ENCODE results near the gene DNMT3L.
"Not testable (repeated sequence)": the region's sequence is repeated elsewhere in the genome, so short reads cannot be mapped to it uniquely, and the experiment has no call there.

DNMT3L gene

GRCh38 chr21:44283211-44283785, 21.6 kb upstream of the DNMT3L start:
- not testable (repeated sequence) for H3K4me3 ChIP-seq, H3K27ac ChIP-seq

GRCh38 chr21:44282370-44282769, 20.7 kb upstream of the DNMT3L start:
- no peak overlapping the region for H3K4me3 ChIP-seq
- H3K27ac ChIP-seq: no peak overlapping the region

DNA sequence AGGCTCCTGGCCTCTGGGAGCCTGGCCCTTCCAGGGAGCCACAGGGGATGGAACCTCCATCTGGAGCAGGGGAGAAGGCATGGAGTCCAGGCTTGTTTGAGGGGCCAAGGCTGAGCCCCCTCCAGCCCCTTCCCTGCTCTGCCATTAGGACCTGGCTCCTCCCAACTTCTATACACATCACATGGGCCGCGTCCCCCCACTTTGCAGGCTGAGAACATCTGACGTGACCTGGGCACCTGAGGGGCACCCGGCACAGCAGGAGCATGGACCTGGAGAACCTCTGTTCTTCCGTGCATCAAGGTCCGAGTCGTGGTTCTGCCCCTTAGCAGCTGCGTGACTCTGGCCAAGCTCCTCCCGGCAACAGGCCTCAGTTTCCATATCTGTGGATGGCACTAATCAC, 20.1 kb upstream of the DNMT3L start:
- no peak overlapping the region for H3K27ac ChIP-seq
- no peak overlapping the region for H3K4me3 ChIP-seq

DNA sequence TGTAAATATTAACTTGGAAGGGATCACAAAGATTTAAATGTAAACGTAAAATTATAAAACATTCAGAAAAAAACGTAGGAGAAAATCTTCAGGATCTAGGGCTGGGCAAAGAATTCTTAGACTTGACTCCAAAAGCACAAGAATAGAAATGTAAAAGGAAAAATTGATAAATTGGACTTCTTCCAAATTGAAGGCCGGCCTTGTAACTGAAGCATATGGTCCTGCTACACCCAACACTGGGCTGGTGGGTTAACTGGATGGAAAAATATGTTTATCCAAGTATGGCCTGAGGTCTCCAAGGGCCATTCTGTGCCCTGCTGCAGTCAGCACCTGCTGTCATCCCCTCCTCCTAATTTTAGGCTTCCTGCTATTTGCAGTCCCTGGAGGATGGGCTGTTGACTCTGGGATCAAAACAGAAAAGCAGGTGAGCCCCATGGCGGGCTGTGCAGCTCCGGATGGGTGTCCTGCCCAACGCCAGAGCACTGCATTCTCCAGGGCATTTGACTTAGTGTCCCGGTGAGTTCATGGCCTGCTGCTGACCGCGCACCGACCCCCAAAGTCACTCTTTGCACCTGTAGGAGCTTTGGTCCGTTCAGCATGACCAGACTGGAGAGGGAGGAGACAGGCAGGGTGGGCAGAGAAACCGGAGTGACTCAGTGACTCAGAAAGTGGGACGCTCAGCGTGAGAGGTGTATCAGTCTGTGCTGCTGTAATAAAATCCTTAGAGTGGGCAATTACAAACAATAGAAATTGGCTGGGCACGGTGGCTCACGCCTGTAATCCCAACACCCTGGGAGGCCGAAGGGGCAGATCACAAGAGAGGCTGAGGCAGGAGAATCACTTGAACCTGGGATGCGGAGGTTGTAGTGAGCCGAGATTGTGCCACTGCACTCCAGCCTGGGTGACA, 17.9 kb upstream of the DNMT3L start:
- Histone ChIP-seq H3K27ac (no peak overlapping the region), H3K4me3 (no peak overlapping the region)

- Histone ChIP-seq H3K4me3 (no peak overlapping the region), H3K27ac (no peak overlapping the region)
Observed at GRCh38 chr21:44275041-44275440, 13.3 kb upstream of the DNMT3L start.

DNA sequence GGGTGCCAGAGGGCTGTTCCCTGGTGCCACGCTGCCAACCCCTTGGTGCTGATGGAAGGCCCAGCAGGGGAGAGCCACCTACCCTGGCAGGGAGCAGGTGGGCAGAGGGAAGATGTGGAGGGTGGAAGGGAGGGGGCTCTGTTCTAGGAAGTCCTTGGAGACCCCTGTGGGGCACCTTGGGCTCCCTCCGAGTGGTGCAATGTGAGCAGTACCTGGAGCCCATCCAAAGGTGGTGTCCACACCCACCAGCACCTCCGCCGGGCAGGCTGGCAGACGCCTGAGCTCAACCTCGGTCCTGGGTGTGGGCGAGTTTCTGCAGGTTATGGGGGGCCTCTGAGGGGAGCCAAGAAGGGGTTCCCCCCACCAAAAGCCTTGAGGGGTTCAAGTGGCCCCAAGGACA, 11.3 kb upstream of the DNMT3L start:
- Histone ChIP-seq H3K4me3 (no peak overlapping the region), H3K27ac (no peak overlapping the region)

- Histone ChIP-seq H3K27ac (no peak overlapping the region), H3K4me3 (no peak overlapping the region)
Observed at GRCh38 chr21:44272284-44272858, 10.7 kb upstream of the DNMT3L start.

GRCh38 chr21:44271558-44272283, 10.0 kb upstream of the DNMT3L start:
- Histone ChIP-seq H3K4me3 (no peak overlapping the region), H3K27ac (no peak overlapping the region)

- no peak overlapping the region for H3K4me3 ChIP-seq
- H3K27ac ChIP-seq: no peak overlapping the region
Observed at GRCh38 chr21:44269090-44269489, 7.4 kb upstream of the DNMT3L start.

- Histone ChIP-seq H3K4me3 (no peak overlapping the region), H3K27ac (no peak overlapping the region)
Observed at GRCh38 chr21:44267655-44268142, 6.0 kb upstream of the DNMT3L start.

GRCh38 chr21:44265734-44266270, 4.1 kb upstream of the DNMT3L start:
- Histone ChIP-seq H3K4me3 (no peak overlapping the region), H3K27ac (no peak overlapping the region)

- H3K4me3 ChIP-seq: no peak overlapping the region
- no peak overlapping the region for H3K27ac ChIP-seq
Observed at GRCh38 chr21:44263768-44264167, 2.1 kb upstream of the DNMT3L start.

DNA sequence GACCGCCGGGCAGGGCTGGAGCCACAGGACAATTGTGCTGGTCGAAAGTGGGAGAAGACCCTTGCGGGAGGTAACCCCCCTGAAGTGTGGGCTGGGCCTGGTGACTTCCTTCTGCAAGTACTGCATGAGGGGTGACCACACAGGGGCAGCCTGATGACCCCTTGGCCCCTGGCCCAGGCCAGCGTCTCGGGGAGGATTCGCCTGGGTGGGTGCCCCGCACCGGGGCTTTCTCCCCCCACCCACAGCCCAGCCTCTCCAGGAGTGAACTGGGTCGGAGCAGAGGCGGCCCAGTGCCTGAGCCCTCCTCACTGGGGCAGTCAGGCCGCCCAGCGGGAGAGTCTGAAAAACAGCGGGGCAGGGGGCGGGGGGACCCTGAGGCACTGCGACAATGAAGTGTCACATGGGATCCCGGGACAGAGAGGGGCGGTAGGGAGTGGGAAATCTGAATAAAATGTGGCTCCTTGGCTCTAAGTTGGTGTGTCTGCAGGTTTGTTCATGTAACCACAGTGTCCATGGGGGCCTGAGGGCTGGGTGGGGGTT, 1.6 kb upstream of the DNMT3L start:
- Histone ChIP-seq H3K4me3 (no peak overlapping the region), H3K27ac (no peak overlapping the region)

GRCh38 chr21:44262338-44263056, 800 bp upstream of the DNMT3L start:
- no peak overlapping the region for H3K27ac ChIP-seq
- no peak overlapping the region for H3K4me3 ChIP-seq

GRCh38 chr21:44260791-44261631, 686 bp downstream of the DNMT3L start:
- H3K4me3 ChIP-seq: no peak overlapping the region
- no peak overlapping the region for H3K27ac ChIP-seq

DNA sequence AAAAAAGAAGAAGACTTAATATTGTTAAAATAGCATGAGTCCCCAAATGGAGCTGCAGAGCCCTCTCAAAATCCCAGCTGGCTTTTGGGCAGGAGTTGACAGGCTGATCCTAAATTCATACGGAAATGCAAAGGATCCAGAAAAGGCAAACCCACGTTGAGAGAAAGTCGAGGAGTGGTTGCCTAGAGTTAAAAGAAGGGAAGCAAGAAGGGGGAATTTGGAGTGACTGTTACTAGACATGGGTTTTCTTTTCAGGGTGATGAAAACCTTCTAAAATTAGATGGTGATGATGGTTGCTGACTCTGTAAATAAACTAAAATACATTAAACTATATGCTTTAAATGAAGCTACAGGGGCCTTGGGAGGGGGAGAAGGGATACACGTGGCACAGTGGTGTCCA, 1.6 kb downstream of the DNMT3L start:
- H3K27ac ChIP-seq: no peak overlapping the region
- H3K4me3 ChIP-seq: no peak overlapping the region

GRCh38 chr21:44259082-44259705, 2.5 kb downstream of the DNMT3L start:
- Histone ChIP-seq H3K27ac (no peak overlapping the region), H3K4me3 (no peak overlapping the region)

All from skin epidermis (tissue), 12 donors.